ENCODE data around the gene NSDHL. TPM values are rescaled to one million over a fixed set of nuclear protein-coding genes. Genes with fewer than 3 reads are reported as not detected.
"Not testable (repeated sequence)": the region's sequence is repeated elsewhere in the genome, so short reads cannot be mapped to it uniquely, and the experiment has no call there.

Gene NSDHL
- 11.3 TPM for total RNA-seq

GRCh38 chrX:152830312-152831305, at the start of gene NSDHL, which contains the start of gene CETN2:
NSDHL (plus strand) TSS chrX:152831063; CDS start chrX:152846325, 15,262 bp downstream.
CETN2 (minus strand) TSS chrX:152830757; CDS start chrX:152830710, 47 bp downstream.
- peak; percentile 94 for DNase-seq

- not testable (repeated sequence) for DNase-seq
Measured at GRCh38 chrX:152787062-152787461, 43.8 kb upstream of the NSDHL start.

GRCh38 chrX:152798945-152799344, 31.9 kb upstream of the NSDHL start:
- DNase-seq: no peak

GRCh38 chrX:152806035-152806434, 24.8 kb upstream of the NSDHL start:
- DNase-seq: no peak

- DNase-seq: no peak
Measured at GRCh38 chrX:152810403-152810802, 20.5 kb upstream of the NSDHL start.

- no peak for DNase-seq
Measured at GRCh38 chrX:152813206-152813605, 17.7 kb upstream of the NSDHL start.

- DNase-seq: no peak
Measured at GRCh38 chrX:152814048-152814447, 16.8 kb upstream of the NSDHL start.

GRCh38 chrX:152817078-152817764, 13.6 kb upstream of the NSDHL start:
- DNase-seq: peak; percentile 2

- no peak for DNase-seq
Measured at GRCh38 chrX:152818356-152818755, 12.5 kb upstream of the NSDHL start.

GRCh38 chrX:152819266-152819665, 11.6 kb upstream of the NSDHL start:
- DNase-seq: no peak

- no peak for DNase-seq
Measured at GRCh38 chrX:152819732-152820131, 11.1 kb upstream of the NSDHL start.

GRCh38 chrX:152821145-152821765, 9.6 kb upstream of the NSDHL start:
- DNase-seq: no peak

- DNase-seq: no peak
Measured at GRCh38 chrX:152822383-152823086, 8.3 kb upstream of the NSDHL start.

- DNase-seq: no peak
Measured at GRCh38 chrX:152823657-152824056, 7.2 kb upstream of the NSDHL start.

- DNase-seq: no peak
Measured at GRCh38 chrX:152824841-152825374, 6.0 kb upstream of the NSDHL start.

GRCh38 chrX:152831391-152831790, 528 bp downstream of the NSDHL start:
- no peak for DNase-seq

GRCh38 chrX:152832520-152832919, 1.7 kb downstream of the NSDHL start:
- no peak for DNase-seq

GRCh38 chrX:152833378-152833777, 2.5 kb downstream of the NSDHL start:
- no peak for DNase-seq

- not testable (repeated sequence) for DNase-seq
Measured at GRCh38 chrX:152835470-152835869, 4.6 kb downstream of the NSDHL start.

- no peak for DNase-seq
Measured at GRCh38 chrX:152842772-152843338, 12.0 kb downstream of the NSDHL start.

GRCh38 chrX:152843852-152844251, 13.0 kb downstream of the NSDHL start:
- DNase-seq: no peak
